Endothelial cell of umbilical vein (primary cell): ENCODE results near the gene GPR183. TPM values are rescaled to one million over a fixed set of nuclear protein-coding genes. Genes with fewer than 3 reads are reported as not detected.

Experiments used
- BruUV-seq: library from RNA; stranded (reverse); fragments of 400-500 nt; replicated peaks from 2 replicates; lab custom pipeline; 2021; lab: Mats Ljungman, UMichigan
- CTCF ChIA-PET: fragments of 300-600, 350-600 bp; sonication (Branson Sonifier 250); formaldehyde crosslinking; loops from one replicate; lab custom pipeline; 2021; ENCODE audit warnings: antibody characterized with exemption, inconsistent platforms; lab: Charles Lee
- POLR2A ChIA-PET: fragments of 300-600, 350-600 bp; sonication (Branson Sonifier 250); formaldehyde crosslinking; loops from one replicate; lab custom pipeline; 2021; ENCODE audit warnings: antibody characterized with exemption, inconsistent platforms; lab: Charles Lee
- DNase-seq: peaks from one replicate; pipeline ENCODE4 v3.0.0-alpha.2; 2011; ENCODE audit warnings: low read depth, low spot score
- FAIRE-seq: peaks from 2 replicates; lab custom pipeline; 2011; peaks lifted over from hg19 to GRCh38; lab: Jason Lieb, UNC
- H2AFZ ChIP-seq: 2 replicates; pipeline ENCODE4 v1.6.0; 2012; ENCODE audit warnings: low read depth, low read length, control low read depth, inconsistent platforms
- H3K27ac ChIP-seq: 2 replicates; pipeline ENCODE4 v1.5.1; 2011; ENCODE audit warnings: low read depth, mild to moderate bottlenecking, control low read depth, low read length, moderate library complexity; ENCODE audit not compliant: insufficient read depth
- H3K27me3 ChIP-seq, 2 experiments: 2 replicates each; pipeline versions ENCODE4 v1.6.0 to v1.6.1; 2011; ENCODE audit warnings: low read length in 2 of 2, mixed read lengths in 1 of 2; ENCODE audit not compliant: control insufficient read depth in 2 of 2, insufficient read depth in 2 of 2
- H3K36me3 ChIP-seq, 2 experiments: 2 replicates in 1 of 2; 3 replicates in 1 of 2; pipeline ENCODE4 v1.5.1; 2011; ENCODE audit warnings: low read length in 2 of 2, mild to moderate bottlenecking in 1 of 2, moderate library complexity in 1 of 2; ENCODE audit not compliant: control insufficient read depth in 2 of 2, insufficient read depth in 2 of 2; ENCODE audit errors: extremely low read depth in 1 of 2
- H3K4me1 ChIP-seq: 3 replicates; pipeline ENCODE4 v1.5.1; 2011; ENCODE audit warnings: mild to moderate bottlenecking, low read length; ENCODE audit not compliant: control insufficient read depth, insufficient read depth; ENCODE audit errors: extremely low read depth
- H3K4me2 ChIP-seq: 2 replicates; pipeline ENCODE4 v1.6.1; 2011; ENCODE audit warnings: low read length, control low read depth, mixed read lengths; ENCODE audit not compliant: insufficient read depth
- H3K4me3 ChIP-seq, 3 experiments: fragments of 200-600 bp in 1 of 3; sonication (generic), shearing (Covaris generic) in 1 of 3; replicated peaks in 1 of 3; 2 replicates each; pipeline ENCODE4 v1.5.1; 2011 to 2016; ENCODE audit warnings: control low read depth in 3 of 3, low read length in 3 of 3, mild to moderate bottlenecking in 2 of 3, inconsistent platforms in 1 of 3, low read depth in 1 of 3, moderate library complexity in 1 of 3; ENCODE audit not compliant: insufficient read depth in 1 of 3
- H3K79me2 ChIP-seq: 2 replicates; pipeline ENCODE4 v1.6.0; 2012; ENCODE audit warnings: low read length, inconsistent platforms; ENCODE audit not compliant: control insufficient read depth, insufficient read depth
- H3K9ac ChIP-seq: replicated peaks from 2 replicates; pipeline ENCODE3; 2011; ENCODE audit warnings: low read length, control low read depth; ENCODE audit not compliant: insufficient read depth; ENCODE audit errors: extremely low read depth
- H3K9me1 ChIP-seq: replicated peaks from 3 replicates; pipeline ENCODE4 v1.6.0; 2011; ENCODE audit warnings: mild to moderate bottlenecking, low read length; ENCODE audit not compliant: control insufficient read depth, insufficient read depth; ENCODE audit errors: extremely low read depth
- H3K9me3 ChIP-seq: replicated peaks from 2 replicates; pipeline ENCODE4 v1.5.1; 2012; ENCODE audit warnings: low read length, inconsistent platforms; ENCODE audit not compliant: control insufficient read depth, insufficient read depth
- H4K20me1 ChIP-seq: replicated peaks from 2 replicates; pipeline ENCODE3; 2011; ENCODE audit warnings: mild to moderate bottlenecking, low read length; ENCODE audit not compliant: control insufficient read depth, insufficient read depth; ENCODE audit errors: extremely low read depth
- EZH2 ChIP-seq: IDR thresholded peaks from 2 replicates; pipeline ENCODE4 v1.6.1; 2012; ENCODE audit warnings: borderline replicate concordance, low read depth, mild to moderate bottlenecking, moderate library complexity, low read length, inconsistent platforms; ENCODE audit not compliant: severe bottlenecking
- FOS ChIP-seq: IDR thresholded peaks from 2 replicates; pipeline ENCODE4 v1.6.1; 2011; ENCODE audit warnings: mild to moderate bottlenecking, low read length, moderate library complexity, borderline replicate concordance; ENCODE audit not compliant: insufficient read depth
- GATA2 ChIP-seq: IDR thresholded peaks from 2 replicates; pipeline ENCODE4 v1.7.0; 2011; ENCODE audit warnings: low read depth, mild to moderate bottlenecking, moderate library complexity, mixed read lengths, low read length; ENCODE audit not compliant: insufficient read length, insufficient read depth
- JUN ChIP-seq: IDR thresholded peaks from 2 replicates; pipeline ENCODE4 v1.6.1; 2011; ENCODE audit warnings: borderline replicate concordance, low read depth; ENCODE audit not compliant: insufficient read length, insufficient read depth
- MYC ChIP-seq: IDR thresholded peaks from one replicate; pipeline ENCODE4 v1.6.1; 2011; ENCODE audit warnings: mild to moderate bottlenecking, low read depth, low read length
- POLR2A ChIP-seq: IDR thresholded peaks from 2 replicates; pipeline ENCODE4 v1.6.1; 2012; ENCODE audit warnings: low read depth, mild to moderate bottlenecking, control low read depth, low read length
- POLR2AphosphoS5 ChIP-seq: IDR thresholded peaks from 2 replicates; pipeline ENCODE4 v1.6.1; 2012; ENCODE audit warnings: low read depth, mild to moderate bottlenecking, control low read depth, low read length, moderate library complexity; ENCODE audit not compliant: insufficient read depth
- dilution Hi-C: fragments of 300-500 bp; cut with MboI; formaldehyde crosslinking; loops from one replicate; pipeline ENCODE4 v1.15.0; 2019; ENCODE audit warnings: low sequenced_read_pairs; ENCODE audit not compliant: extremely low pct_ligation_motif_present
- intact Hi-C: fragments of 100-400 bp; cut with micrococcal nuclease; formaldehyde crosslinking; loops from one replicate; pipeline ENCODE4 v1.10.0; 2022
- polyA plus RNA-seq, 4 experiments: library from polyadenylated mRNA; depleted of rRNA in 3 of 4; stranded (reverse) in 3 of 4; unstranded in 1 of 4; fragments of >200 nt; gene quantifications; 2 replicates each; pipeline versions ENCODE4 v1.2.1 to v1.2.3, GENCODE V29; 2011 to 2012; ENCODE audit warnings: missing spikeins in 1 of 4
- total RNA-seq: library from RNA; stranded (reverse); gene quantifications from 2 replicates; pipeline ENCODE4 v1.2.3, GENCODE V29; 2021
- TF ChIP-seq, protein P1 (sequence below): IDR thresholded peaks from 2 replicates; pipeline ENCODE4 v1.6.1; 2011; ENCODE audit not compliant: insufficient read depth, insufficient read length
- TF ChIP-seq, protein P2 (sequence below), 2 donors: IDR thresholded peaks; 1 replicate in 1 of 2; 2 replicates in 1 of 2; pipeline ENCODE4 v1.5.1; 2011; ENCODE audit warnings: low read length in 2 of 2, mild to moderate bottlenecking in 2 of 2, moderate library complexity in 2 of 2, control low read depth in 1 of 2, inconsistent platforms in 1 of 2, low read depth in 1 of 2; ENCODE audit not compliant: insufficient read depth in 1 of 2; ENCODE audit errors: extremely low read depth in 1 of 2

The GPR183 gene
- total and polyA plus RNA-seq, 2 donors (not counting 3 experiments of a cell fraction or from before 2014, with no cell fraction given), result 0.23 TPM; not detected in 1

DNA sequence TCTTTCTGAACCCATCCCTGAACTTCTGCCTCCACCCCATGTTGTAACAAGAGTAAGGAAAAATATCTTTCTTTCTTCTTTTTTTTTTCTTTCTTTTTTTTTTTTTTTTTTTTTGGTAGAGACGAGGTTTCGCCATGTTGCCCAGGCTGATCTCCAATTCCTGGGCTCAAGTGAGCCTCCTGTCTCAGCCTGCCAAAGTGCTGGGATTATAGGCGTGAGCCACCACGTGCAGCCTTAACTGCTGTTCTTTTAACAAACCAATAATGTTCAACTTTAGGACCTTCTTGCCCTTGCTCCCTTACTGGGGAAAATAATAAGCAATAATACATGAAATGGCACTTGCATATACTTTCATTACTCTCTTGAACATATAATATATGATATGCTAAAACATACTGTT, 19.6 kb downstream of the GPR183 start:
- ChIA-PET POLR2A (no interaction called here), CTCF (interaction anchor here (1.6 kb wide), 1 partner anchor 111 kb away, joined by 4 read pairs; no protein-coding TSS in a partner anchor)
- FAIRE-seq, result no peak
- Histone ChIP-seq H3K9ac (no peak overlapping the region), H3K4me2 (no peak overlapping the region), H3K4me1 (no peaks in the 10 kb centered on the region), H3K27me3 (no peaks in the 10 kb centered on the region), H2AFZ (no peak overlapping the region), H3K9me3 (no peaks in the 10 kb centered on the region), H4K20me1 (no peaks in the 10 kb centered on the region), H3K27ac (no peak overlapping the region), H3K9me1 (no peaks in the 10 kb centered on the region), H3K79me2 (no peaks in the 10 kb centered on the region), H3K36me3 (no peaks in the 10 kb centered on the region), H3K4me3 (no peak overlapping the region)
- no peak for DNase-seq
- BruUV-seq, result no TSS peak
- dilution Hi-C loops (no loop called here), intact Hi-C loops (no loop called here)
- TF ChIP-seq JUN (no peak), EZH2 (no peak), POLR2AphosphoS5 (no peak), POLR2A (no peak), GATA2 (no peak), FOS (no peak), MYC (no peak)
- TF ChIP-seq, protein P1, sequence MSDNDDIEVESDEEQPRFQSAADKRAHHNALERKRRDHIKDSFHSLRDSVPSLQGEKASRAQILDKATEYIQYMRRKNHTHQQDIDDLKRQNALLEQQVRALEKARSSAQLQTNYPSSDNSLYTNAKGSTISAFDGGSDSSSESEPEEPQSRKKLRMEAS, result no peak
- TF ChIP-seq, protein P2, sequence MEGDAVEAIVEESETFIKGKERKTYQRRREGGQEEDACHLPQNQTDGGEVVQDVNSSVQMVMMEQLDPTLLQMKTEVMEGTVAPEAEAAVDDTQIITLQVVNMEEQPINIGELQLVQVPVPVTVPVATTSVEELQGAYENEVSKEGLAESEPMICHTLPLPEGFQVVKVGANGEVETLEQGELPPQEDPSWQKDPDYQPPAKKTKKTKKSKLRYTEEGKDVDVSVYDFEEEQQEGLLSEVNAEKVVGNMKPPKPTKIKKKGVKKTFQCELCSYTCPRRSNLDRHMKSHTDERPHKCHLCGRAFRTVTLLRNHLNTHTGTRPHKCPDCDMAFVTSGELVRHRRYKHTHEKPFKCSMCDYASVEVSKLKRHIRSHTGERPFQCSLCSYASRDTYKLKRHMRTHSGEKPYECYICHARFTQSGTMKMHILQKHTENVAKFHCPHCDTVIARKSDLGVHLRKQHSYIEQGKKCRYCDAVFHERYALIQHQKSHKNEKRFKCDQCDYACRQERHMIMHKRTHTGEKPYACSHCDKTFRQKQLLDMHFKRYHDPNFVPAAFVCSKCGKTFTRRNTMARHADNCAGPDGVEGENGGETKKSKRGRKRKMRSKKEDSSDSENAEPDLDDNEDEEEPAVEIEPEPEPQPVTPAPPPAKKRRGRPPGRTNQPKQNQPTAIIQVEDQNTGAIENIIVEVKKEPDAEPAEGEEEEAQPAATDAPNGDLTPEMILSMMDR (IDR thresholded peaks at IDR 0.05; ENCODE audit: extremely low read depth in 1 of 2, insufficient read depth in 1 of 2, low read depth in 1 of 2, low read length in 2 of 2), result no peak
